Keratinocyte (primary cell): ENCODE data around the gene ARID1B. TPM values are rescaled to one million over a fixed set of nuclear protein-coding genes. Genes with fewer than 3 reads are reported as not detected.

Experiments used
- DNase-seq: peaks from one replicate; pipeline ENCODE4 v3.0.0-alpha.2; 2011; ENCODE audit warnings: low read depth, missing footprints, low spot score
- FAIRE-seq: peaks from 2 replicates; lab custom pipeline; 2011; peaks lifted over from hg19 to GRCh38; lab: Jason Lieb, UNC
- H2AFZ ChIP-seq: 2 replicates; pipeline ENCODE4 v1.6.0; 2012; ENCODE audit warnings: low read length, control low read depth, inconsistent platforms; ENCODE audit not compliant: control insufficient read depth
- H3K27ac ChIP-seq: 2 replicates; pipeline ENCODE4 v1.5.1; 2011; ENCODE audit warnings: low read length; ENCODE audit not compliant: control insufficient read depth, insufficient read depth
- H3K27me3 ChIP-seq: 3 replicates; pipeline ENCODE4 v1.6.0; 2011; ENCODE audit warnings: low read length; ENCODE audit not compliant: control insufficient read depth, insufficient read depth; ENCODE audit errors: extremely low read depth
- H3K36me3 ChIP-seq, 2 experiments: 2 replicates in 1 of 2; 3 replicates in 1 of 2; pipeline ENCODE4 v1.5.1; 2011; ENCODE audit warnings: low read length in 2 of 2, mild to moderate bottlenecking in 1 of 2; ENCODE audit not compliant: control insufficient read depth in 2 of 2, insufficient read depth in 2 of 2; ENCODE audit errors: extremely low read depth in 1 of 2
- H3K4me1 ChIP-seq: 3 replicates; pipeline ENCODE4 v1.5.1; 2011; ENCODE audit warnings: low read length; ENCODE audit not compliant: control insufficient read depth, insufficient read depth; ENCODE audit errors: extremely low read depth
- H3K4me2 ChIP-seq: 3 replicates; pipeline ENCODE4 v1.6.0; 2011; ENCODE audit warnings: low read depth, low read length; ENCODE audit not compliant: control insufficient read depth, insufficient read depth; ENCODE audit errors: extremely low read depth
- H3K4me3 ChIP-seq, 3 experiments: fragments of 200-600 bp in 1 of 3; sonication (generic) in 1 of 3; 2 replicates in 2 of 3; 3 replicates in 1 of 3; pipeline ENCODE4 v1.5.1; 2011 to 2016; ENCODE audit warnings: low read length in 3 of 3, mild to moderate bottlenecking in 3 of 3, control low read depth in 2 of 3, inconsistent platforms in 1 of 3, low read depth in 1 of 3, mixed read lengths in 1 of 3, mixed run types in 1 of 3, moderate library complexity in 1 of 3; ENCODE audit not compliant: control insufficient read depth in 2 of 3, insufficient read depth in 2 of 3; ENCODE audit errors: extremely low read depth in 1 of 3
- H3K79me2 ChIP-seq: 2 replicates; pipeline ENCODE4 v1.6.0; 2012; ENCODE audit warnings: low read length; ENCODE audit not compliant: control insufficient read depth, insufficient read depth
- H3K9ac ChIP-seq: 3 replicates; pipeline ENCODE4 v1.6.0; 2011; ENCODE audit warnings: low read length; ENCODE audit not compliant: control insufficient read depth, insufficient read depth; ENCODE audit errors: extremely low read depth
- H3K9me1 ChIP-seq: 3 replicates; pipeline ENCODE4 v1.6.0; 2011; ENCODE audit warnings: low read length; ENCODE audit not compliant: control insufficient read depth, insufficient read depth; ENCODE audit errors: extremely low read depth
- H3K9me3 ChIP-seq: 2 replicates; pipeline ENCODE4 v1.5.1; 2012; ENCODE audit warnings: low read depth, low read length; ENCODE audit not compliant: control insufficient read depth
- H4K20me1 ChIP-seq: 3 replicates; pipeline ENCODE4 v1.6.0; 2011; ENCODE audit warnings: low read length; ENCODE audit not compliant: control insufficient read depth, insufficient read depth; ENCODE audit errors: extremely low read depth
- CTCF ChIP-seq, 3 experiments: IDR thresholded peaks in 1 of 3; conservative IDR thresholded peaks in 1 of 3; optimal IDR thresholded peaks in 1 of 3; 2 replicates in 2 of 3; 3 replicates in 1 of 3; pipeline versions ENCODE3 to v1.5.1; 2011; ENCODE audit warnings: low read length in 3 of 3, mild to moderate bottlenecking in 3 of 3, moderate library complexity in 2 of 3, control low read depth in 1 of 3, inconsistent platforms in 1 of 3; ENCODE audit not compliant: insufficient read depth in 2 of 3; ENCODE audit errors: extremely low read depth in 1 of 3
- EZH2 ChIP-seq: IDR thresholded peaks from one replicate; pipeline ENCODE4 v1.6.1; 2012; ENCODE audit warnings: inconsistent platforms, mild to moderate bottlenecking, low read length, moderate library complexity
- dilution Hi-C: fragments of 300-500 bp; cut with MboI; formaldehyde crosslinking; loops from one replicate; pipeline ENCODE4 v1.7.0; 2020; ENCODE audit warnings: low sequenced_read_pairs; ENCODE audit not compliant: extremely low pct_ligation_motif_present
- polyA plus RNA-seq, 5 experiments: library from polyadenylated mRNA; depleted of rRNA in 3 of 5; stranded (reverse) in 3 of 5; stranded (forward) in 1 of 5; unstranded in 1 of 5; fragments of >200 nt; gene quantifications; 1 replicate in 1 of 5; 2 replicates in 3 of 5; 3 replicates in 1 of 5; pipeline versions ENCODE4 v1.2.1 to v1.2.3, GENCODE V29; 2011 to 2012; ENCODE audit warnings: missing spikeins in 2 of 5, low read depth in 1 of 5, low replicate concordance in 1 of 5

The ARID1B gene
- polyA plus RNA-seq, 1 donor (not counting 4 experiments of a cell fraction or from before 2014, with no cell fraction given): 14.9 TPM

- Histone ChIP-seq H3K9me3 (no peaks in the 10 kb centered on the region), H3K4me3 (no peak overlapping the region), H3K27me3 (no peaks in the 10 kb centered on the region), H3K36me3 (no peaks in the 10 kb centered on the region), H3K79me2 (peaks cover 16% of the 10 kb centered on the region), H2AFZ (no peak overlapping the region), H4K20me1 (no peaks in the 10 kb centered on the region), H3K9ac (no peak overlapping the region), H3K27ac (peak overlapping the region; percentile 39), H3K4me2 (peak overlapping the region; percentile 95), H3K4me1 (peaks cover 19% of the 10 kb centered on the region), H3K9me1 (no peaks in the 10 kb centered on the region)
- DNase-seq (no peak), FAIRE-seq (no peak)
- dilution Hi-C loops: no loop called here
- TF ChIP-seq EZH2 (no peak), CTCF (optimal IDR thresholded peaks at IDR 0.05 in 1 of 3, IDR thresholded peaks at IDR 0.05 in 1 of 3, conservative IDR thresholded peaks at IDR 0.05 in 1 of 3; ENCODE audit: extremely low read depth in 1 of 3, insufficient read depth in 2 of 3, low read length in 3 of 3) (no peak)
Measured at GRCh38 chr6:156775717-156776116, 1.5 kb upstream of the ARID1B start.

GRCh38 chr6:156776470-156776839 lies 723 bp upstream of the ARID1B start:
- TF ChIP-seq CTCF (optimal IDR thresholded peaks at IDR 0.05 in 1 of 3, IDR thresholded peaks at IDR 0.05 in 1 of 3, conservative IDR thresholded peaks at IDR 0.05 in 1 of 3; ENCODE audit: extremely low read depth in 1 of 3, insufficient read depth in 2 of 3, low read length in 3 of 3): peak; percentile 5 to 20 (median 9)
- no peak for TF ChIP-seq EZH2
- DNase-seq (no peak), FAIRE-seq (peak; percentile 68)
- Histone ChIP-seq H2AFZ (peak overlapping the region; percentile 89), H3K9ac (peak overlapping the region; percentile 95), H3K79me2 (peaks cover 23% of the 10 kb centered on the region), H4K20me1 (no peaks in the 10 kb centered on the region), H3K27me3 (no peaks in the 10 kb centered on the region), H3K27ac (peak overlapping the region; percentile 93), H3K4me3 (peak overlapping the region; percentile 53 to 81 (median 66)), H3K9me3 (no peaks in the 10 kb centered on the region), H3K4me2 (peak overlapping the region; percentile 95), H3K36me3 (no peaks in the 10 kb centered on the region), H3K9me1 (no peaks in the 10 kb centered on the region), H3K4me1 (peaks cover 19% of the 10 kb centered on the region)
- dilution Hi-C loops: no loop called here
